HUES48 (cell line): Measurements from ENCODE around the gene NAA38.
"Not testable (repeated sequence)": the region's sequence is repeated elsewhere in the genome, so short reads cannot be mapped to it uniquely, and the experiment has no call there.

Source experiments
- H3K27ac ChIP-seq: one replicate; pipeline ENCODE4 v1.7.0; 2013; ENCODE audit warnings: low read depth, low read length, inconsistent platforms
- H3K27me3 ChIP-seq: 2 replicates; pipeline ENCODE4 v1.6.1; 2013; ENCODE audit warnings: mild to moderate bottlenecking, low read length; ENCODE audit not compliant: control insufficient read depth, insufficient read depth
- H3K36me3 ChIP-seq: 2 replicates; pipeline ENCODE4 v1.6.1; 2013; ENCODE audit warnings: low read length; ENCODE audit not compliant: control insufficient read depth, insufficient read depth
- H3K4me1 ChIP-seq: 2 replicates; pipeline ENCODE4 v1.6.1; 2013; ENCODE audit warnings: mild to moderate bottlenecking, low read length; ENCODE audit not compliant: control insufficient read depth, insufficient read depth
- H3K4me3 ChIP-seq: 2 replicates; pipeline ENCODE4 v1.5.1; 2013; ENCODE audit warnings: mild to moderate bottlenecking, low read depth, low read length
- H3K9ac ChIP-seq: 2 replicates; pipeline ENCODE4 v1.6.1; 2013; ENCODE audit warnings: mild to moderate bottlenecking, low read depth, low read length, moderate library complexity
- H3K9me3 ChIP-seq: 2 replicates; pipeline ENCODE4 v1.6.1; 2013; ENCODE audit warnings: low read length; ENCODE audit not compliant: control insufficient read depth, insufficient read depth

Gene NAA38

DNA sequence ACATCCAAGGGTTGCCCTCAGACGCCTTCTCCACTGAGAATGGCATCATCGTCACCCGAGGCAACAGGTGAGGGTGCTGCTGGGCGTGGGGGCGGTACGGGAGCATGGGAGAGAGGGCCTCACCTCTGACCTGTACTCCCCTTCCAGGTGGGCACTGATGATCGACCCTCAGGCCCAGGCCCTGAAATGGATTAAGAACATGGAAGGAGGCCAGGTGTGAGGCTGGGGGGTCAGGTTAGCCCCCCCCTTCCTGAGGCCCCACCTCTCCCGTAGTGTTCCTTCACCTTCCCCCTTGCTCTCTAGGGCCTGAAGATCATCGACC is 39.8 kb downstream of the NAA38 start:
- H3K9me3 ChIP-seq, result no peaks in the 10 kb centered on the region

DNA sequence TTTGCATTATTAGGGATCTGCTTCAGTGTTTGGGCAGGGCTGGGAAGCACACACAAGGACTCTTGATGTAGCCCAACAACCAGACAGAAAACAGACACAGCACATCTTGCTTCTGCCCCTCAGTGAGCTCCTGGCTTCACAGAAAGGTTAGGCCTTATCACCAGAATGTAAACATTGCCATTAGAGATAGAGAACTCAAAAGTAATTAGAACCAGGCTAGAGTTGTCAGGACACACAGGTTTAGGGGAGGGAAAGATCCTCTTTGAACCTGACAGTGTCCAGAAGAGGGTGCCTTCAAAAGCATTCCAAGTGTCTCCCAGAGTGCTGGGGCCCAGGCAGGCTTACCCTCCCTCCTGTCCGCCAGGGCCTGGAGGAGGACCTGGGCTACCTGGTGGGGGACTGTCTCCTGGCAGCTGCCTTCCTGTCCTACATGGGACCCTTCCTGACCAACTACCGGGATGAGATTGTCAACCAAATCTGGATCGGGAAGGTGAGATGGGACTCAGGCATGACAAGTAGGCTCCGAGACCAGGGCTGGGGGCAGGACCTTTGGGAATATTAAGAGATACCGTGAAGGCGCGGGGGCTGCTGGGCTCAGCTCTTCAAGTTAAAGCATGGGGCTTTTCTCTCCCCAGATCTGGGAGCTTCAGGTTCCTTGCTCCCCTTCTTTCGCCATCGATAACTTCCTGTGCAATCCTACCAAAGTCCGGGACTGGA is 40.3 kb downstream of the NAA38 start:
- no peaks in the 10 kb centered on the region for H3K36me3 ChIP-seq
- H3K27me3 ChIP-seq, result peaks cover 4% of the 10 kb centered on the region; the same call in 1 of the 2 replicates
- H3K4me3 ChIP-seq, result no peak overlapping the region
- H3K9ac ChIP-seq, result no peak overlapping the region
- H3K9me3 ChIP-seq, result no peaks in the 10 kb centered on the region
- H3K27ac ChIP-seq, result no peak overlapping the region
- no peaks in the 10 kb centered on the region for H3K4me1 ChIP-seq

More for the DNA sequence above, 39.8 kb downstream of the NAA38 start:
- Histone ChIP-seq H3K27me3 (peaks cover 4% of the 10 kb centered on the region; the same call in 1 of the 2 replicates), H3K9ac (no peak overlapping the region), H3K36me3 (no peaks in the 10 kb centered on the region), H3K27ac (no peak overlapping the region), H3K4me1 (no peaks in the 10 kb centered on the region), H3K4me3 (no peak overlapping the region)

DNA sequence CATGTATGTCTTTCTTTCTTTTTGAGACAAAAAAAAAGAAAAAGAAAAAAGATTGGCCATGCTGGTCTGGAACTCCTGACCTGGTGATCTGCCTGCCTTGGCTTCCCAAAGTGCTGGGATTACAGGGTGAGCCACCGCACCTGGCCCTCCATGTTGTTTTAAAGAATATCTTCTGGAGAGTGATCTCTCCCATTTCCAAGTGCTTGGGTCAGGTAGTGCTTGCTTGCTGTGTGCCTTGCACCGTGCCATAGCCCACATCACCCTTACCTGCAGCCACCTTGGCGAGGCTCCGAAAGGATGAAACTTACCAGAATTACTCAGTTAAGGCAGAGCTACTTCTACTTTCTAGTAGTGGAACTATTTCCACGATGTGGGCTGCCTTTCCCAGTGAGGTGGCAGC is 42.4 kb downstream of the NAA38 start:
- H3K9me3 ChIP-seq, result no peaks in the 10 kb centered on the region
- H3K27me3 ChIP-seq, result no peaks in the 10 kb centered on the region; the same call in 1 of the 2 replicates
- H3K36me3 ChIP-seq, result no peaks in the 10 kb centered on the region
- no peaks in the 10 kb centered on the region for H3K4me1 ChIP-seq
- H3K4me3 ChIP-seq, result no peak overlapping the region
- H3K27ac ChIP-seq, result no peak overlapping the region
- H3K9ac ChIP-seq, result no peak overlapping the region

DNA sequence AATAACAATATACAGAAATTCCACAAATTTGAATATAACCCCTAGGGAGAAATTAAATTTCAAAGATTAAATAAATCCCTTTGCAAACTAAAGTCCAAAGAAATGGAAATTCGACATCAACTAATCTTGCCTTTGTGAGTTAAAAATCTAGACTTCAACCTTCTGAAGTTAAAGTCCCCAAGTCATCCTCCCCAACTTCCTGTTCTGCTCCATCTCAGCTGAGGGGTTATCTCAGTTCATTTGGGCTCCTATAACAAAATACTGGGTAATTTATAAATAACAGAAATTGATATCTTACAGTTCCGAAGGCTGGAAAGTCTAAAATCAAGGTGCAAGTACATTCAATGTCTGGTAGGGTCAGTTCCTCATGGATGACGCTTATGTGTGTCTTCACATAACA is 46.1 kb downstream of the NAA38 start:
- no peak overlapping the region for H3K27ac ChIP-seq
- H3K9ac ChIP-seq, result no peak overlapping the region
- no peaks in the 10 kb centered on the region for H3K27me3 ChIP-seq
- H3K4me3 ChIP-seq, result no peak overlapping the region
- no peaks in the 10 kb centered on the region for H3K9me3 ChIP-seq
- no peaks in the 10 kb centered on the region for H3K4me1 ChIP-seq
- H3K36me3 ChIP-seq, result no peaks in the 10 kb centered on the region

DNA sequence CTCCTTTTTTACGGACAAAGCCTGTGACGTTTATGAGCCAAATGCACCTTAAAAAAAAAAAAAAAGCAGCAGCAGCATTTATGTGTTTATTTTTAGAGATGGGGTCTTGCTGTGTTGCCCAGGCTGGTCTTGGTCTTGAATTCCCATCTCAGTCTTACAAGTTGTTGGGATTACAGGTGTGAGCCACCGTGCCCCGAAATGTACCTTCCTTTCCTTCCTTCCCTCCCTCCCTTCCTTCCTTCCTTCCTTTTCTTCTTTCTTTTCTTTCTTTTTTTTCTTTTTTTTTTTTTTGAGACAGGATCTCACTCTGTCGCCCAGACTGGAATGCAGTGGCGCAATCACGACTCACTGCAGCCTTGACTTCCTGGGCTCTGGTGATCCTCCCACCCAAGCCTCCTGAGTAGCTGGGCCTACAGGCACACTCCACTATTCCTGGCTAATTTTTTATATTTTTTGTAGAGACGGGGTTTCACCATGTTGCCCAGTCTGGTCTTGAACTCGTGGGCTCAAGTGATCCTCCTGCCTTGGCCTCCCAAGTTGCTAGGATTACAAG is 47.5 kb downstream of the NAA38 start:
- H3K9me3 ChIP-seq, H3K4me3 ChIP-seq, H3K27ac ChIP-seq, H3K36me3 ChIP-seq, H3K9ac ChIP-seq, H3K27me3 ChIP-seq, H3K4me1 ChIP-seq: not testable (repeated sequence)

DNA sequence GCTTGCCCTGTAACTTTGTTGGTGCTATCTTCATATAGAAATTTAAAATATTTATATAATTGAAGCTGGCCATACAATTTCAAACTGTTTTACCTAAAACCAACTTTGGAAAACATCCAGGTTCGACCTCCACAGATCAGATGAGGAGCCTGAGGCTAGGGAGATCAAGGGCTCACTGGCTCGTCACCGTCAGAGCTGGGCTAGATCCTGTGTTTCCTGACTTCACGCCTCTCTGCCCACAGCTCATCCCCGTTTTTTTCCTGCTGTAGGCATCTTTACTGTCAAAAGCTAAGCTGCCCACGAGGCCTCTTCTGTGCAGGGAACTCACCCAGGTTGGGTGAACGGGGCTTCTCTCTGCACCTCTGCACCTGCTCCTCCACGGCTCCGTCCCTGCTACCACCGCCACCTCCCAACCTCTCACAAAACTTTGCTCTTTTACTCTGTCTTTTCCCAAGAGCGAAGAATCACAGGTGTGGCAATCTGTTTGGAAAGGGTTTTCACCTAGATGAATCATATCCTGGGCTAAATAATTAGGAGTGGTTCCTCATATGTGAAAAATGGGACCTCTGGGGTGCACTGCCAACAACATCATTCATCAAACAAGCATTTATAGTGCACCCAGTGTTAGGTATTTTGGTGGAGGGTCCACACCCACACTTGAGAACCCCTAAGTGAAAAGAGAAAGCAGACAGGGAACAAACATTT is 48.1 kb downstream of the NAA38 start:
- Histone ChIP-seq H3K4me3 (no peak overlapping the region), H3K9me3 (no peaks in the 10 kb centered on the region), H3K4me1 (no peaks in the 10 kb centered on the region), H3K27me3 (no peaks in the 10 kb centered on the region), H3K27ac (no peak overlapping the region), H3K9ac (no peak overlapping the region), H3K36me3 (no peaks in the 10 kb centered on the region)

DNA sequence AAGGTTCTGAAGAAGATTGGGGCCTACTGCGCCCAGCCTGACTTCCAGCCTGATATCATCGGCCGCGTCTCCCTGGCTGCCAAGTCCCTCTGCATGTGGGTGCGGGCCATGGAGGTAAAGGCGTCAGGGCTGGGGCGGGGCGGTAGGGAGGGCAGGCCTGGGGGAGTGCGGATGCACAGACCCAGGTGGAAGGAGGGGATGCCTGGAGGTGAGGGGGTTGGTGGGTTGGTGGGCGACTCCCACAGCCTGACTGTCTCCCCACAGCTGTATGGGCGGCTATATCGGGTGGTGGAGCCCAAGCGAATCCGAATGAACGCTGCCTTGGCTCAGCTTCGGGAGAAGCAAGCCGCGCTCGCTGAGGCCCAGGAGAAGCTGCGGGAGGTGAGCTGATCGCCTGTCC is 50.2 kb downstream of the NAA38 start:
- H3K9ac ChIP-seq, result no peak overlapping the region
- H3K9me3 ChIP-seq, result no peaks in the 10 kb centered on the region
- no peaks in the 10 kb centered on the region for H3K36me3 ChIP-seq
- H3K4me1 ChIP-seq, result no peaks in the 10 kb centered on the region
- no peak overlapping the region for H3K4me3 ChIP-seq
- no peak overlapping the region for H3K27ac ChIP-seq
- no peaks in the 10 kb centered on the region for H3K27me3 ChIP-seq
